Duodenal mucosa (tissue), 2 donors: ENCODE measurements around the gene IRF4.
"Not testable (repeated sequence)": the region's sequence is repeated elsewhere in the genome, so short reads cannot be mapped to it uniquely, and the experiment has no call there.

Source experiments
- H3K27ac ChIP-seq: one replicate; pipeline ENCODE4 v1.7.0; 2013; ENCODE audit warnings: low read depth, low read length
- H3K27me3 ChIP-seq, 2 donors: one replicate each; pipeline ENCODE4 v1.7.0; 2013; ENCODE audit warnings: low read length in 2 of 2, control low read depth in 1 of 2; ENCODE audit not compliant: insufficient read depth in 2 of 2, control insufficient read depth in 1 of 2
- H3K36me3 ChIP-seq, 2 donors: one replicate each; pipeline ENCODE4 v1.7.0; 2013; ENCODE audit warnings: low read length in 2 of 2, control low read depth in 1 of 2; ENCODE audit not compliant: insufficient read depth in 2 of 2, control insufficient read depth in 1 of 2
- H3K4me1 ChIP-seq, 2 donors: one replicate each; pipeline ENCODE4 v1.7.0; 2013; ENCODE audit warnings: low read length in 2 of 2, control low read depth in 1 of 2; ENCODE audit not compliant: insufficient read depth in 2 of 2, control insufficient read depth in 1 of 2
- H3K4me3 ChIP-seq, 2 donors: one replicate each; pipeline ENCODE4 v1.7.0; 2013; ENCODE audit warnings: low read length in 2 of 2, low read depth in 1 of 2
- H3K9ac ChIP-seq, 2 donors: one replicate each; pipeline ENCODE4 v1.7.0; 2013; ENCODE audit warnings: low read length in 2 of 2, low read depth in 1 of 2
- H3K9me3 ChIP-seq, 2 donors: one replicate each; pipeline ENCODE4 v1.7.0; 2013; ENCODE audit warnings: low read length in 2 of 2, control low read depth in 1 of 2; ENCODE audit not compliant: control insufficient read depth in 1 of 2

The IRF4 gene

DNA sequence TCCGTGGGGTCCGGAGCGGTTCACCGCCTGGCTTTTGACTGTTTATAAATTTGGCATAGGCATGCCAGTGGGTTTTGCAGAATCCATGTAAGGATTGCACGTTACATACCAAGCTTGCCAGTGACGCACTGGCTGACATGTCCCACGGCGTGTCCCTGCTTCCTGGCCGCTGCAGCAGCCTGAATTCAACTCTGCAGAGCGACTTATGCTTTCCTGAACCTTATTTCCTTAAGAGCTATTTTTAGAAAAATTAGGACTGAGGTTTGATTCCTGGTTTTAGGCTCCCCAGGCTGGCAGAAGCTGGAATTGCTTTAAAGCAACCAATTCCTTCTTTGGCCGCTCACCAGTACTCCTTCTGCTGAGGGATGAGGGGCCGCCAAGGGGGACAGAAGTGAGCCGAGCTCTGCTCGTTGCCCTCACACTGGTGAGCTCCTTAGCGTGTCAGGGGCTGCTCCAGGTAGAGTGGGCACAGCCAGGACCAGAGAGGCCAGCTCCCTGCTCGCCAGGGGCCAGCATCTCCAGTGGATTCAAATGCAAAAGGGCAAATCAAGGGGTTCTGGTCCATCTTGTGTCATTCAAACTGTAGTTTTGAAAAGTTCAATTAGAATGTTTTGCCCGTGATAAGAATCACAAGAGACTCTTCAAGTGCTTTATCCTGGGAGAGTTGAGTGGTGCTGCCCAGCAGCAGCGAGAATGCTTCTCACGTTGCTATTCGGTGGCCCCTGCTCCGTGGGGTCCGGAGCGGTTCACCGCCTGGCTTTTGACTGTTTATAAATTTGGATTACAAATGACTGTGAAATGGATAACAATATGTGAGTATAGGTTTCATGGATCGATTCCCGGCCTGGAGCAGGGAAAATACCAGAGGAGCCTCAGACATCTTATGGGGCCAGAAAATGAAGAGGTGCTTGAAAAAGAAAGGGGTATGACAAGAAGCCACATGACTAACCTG is 17.5 kb upstream of the IRF4 start:
- no peak overlapping the region for H3K4me3 ChIP-seq
- H3K9ac ChIP-seq, result no peak overlapping the region
- H3K4me1 ChIP-seq, result no peaks in the 10 kb centered on the region
- H3K27ac ChIP-seq, result no peak overlapping the region
- peaks cover 16 to 22% of the 10 kb centered on the region in 2 donors for H3K27me3 ChIP-seq
- no peaks in the 10 kb centered on the region for H3K36me3 ChIP-seq
- H3K9me3 ChIP-seq, result peaks cover 0 to 11% of the 10 kb centered on the region in 2 donors

GRCh38 chr6:374956-375355 is 16.6 kb upstream of the IRF4 start:
- Histone ChIP-seq H3K36me3 (no peaks in the 10 kb centered on the region), H3K9ac (no peak overlapping the region), H3K27ac (no peak overlapping the region), H3K9me3 (peaks cover 0 to 11% of the 10 kb centered on the region in 2 donors), H3K4me1 (no peaks in the 10 kb centered on the region), H3K27me3 (peaks cover 21 to 22% of the 10 kb centered on the region in 2 donors), H3K4me3 (no peak overlapping the region)

DNA sequence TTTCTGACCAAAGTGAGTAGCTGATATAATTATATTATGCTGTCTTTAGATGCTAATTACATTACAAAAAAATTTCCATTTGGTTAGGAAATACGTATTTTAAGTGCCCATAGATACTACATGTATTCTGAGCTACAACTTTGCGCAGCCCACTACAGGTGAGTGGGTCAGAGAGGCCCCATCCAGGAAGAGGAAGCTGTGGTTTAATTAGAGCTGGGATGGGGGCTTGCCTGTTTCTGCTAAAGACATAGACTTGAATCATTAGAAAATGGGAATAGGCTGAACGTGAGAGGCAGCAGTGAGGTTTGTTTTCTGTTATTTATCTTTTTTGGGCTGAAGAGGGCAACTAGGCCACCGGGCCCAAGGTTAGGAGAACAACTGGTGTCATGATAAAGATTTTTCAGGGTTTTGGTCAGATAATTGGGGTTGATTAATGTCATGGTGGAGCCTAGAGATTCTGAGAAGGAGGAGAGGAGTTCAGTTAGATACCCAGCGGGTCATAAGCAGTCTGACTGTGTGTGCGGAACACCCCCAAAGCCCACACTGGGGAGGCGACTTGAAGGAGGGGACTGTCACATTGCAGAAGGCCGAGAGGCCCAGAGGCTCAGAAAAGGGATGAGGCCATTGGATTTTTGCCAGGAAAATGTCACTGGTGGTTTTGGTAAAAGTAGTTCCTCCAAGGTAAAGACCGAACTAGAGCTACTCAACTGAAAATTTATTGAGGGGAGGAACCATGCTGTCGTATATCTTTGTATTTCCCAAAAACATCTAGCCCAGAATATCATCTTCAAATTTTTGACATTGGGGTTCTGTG is 14.5 kb upstream of the IRF4 start:
- H3K36me3 ChIP-seq, result no peaks in the 10 kb centered on the region
- peaks cover 0 to 10% of the 10 kb centered on the region in 2 donors for H3K9me3 ChIP-seq
- H3K4me3 ChIP-seq, result no peak overlapping the region
- H3K9ac ChIP-seq, result no peak overlapping the region
- no peak overlapping the region for H3K27ac ChIP-seq
- peaks cover 22 to 25% of the 10 kb centered on the region in 2 donors for H3K27me3 ChIP-seq
- H3K4me1 ChIP-seq, result no peaks in the 10 kb centered on the region

- H3K36me3 ChIP-seq, H3K4me3 ChIP-seq, H3K9ac ChIP-seq, H3K27ac ChIP-seq, H3K9me3 ChIP-seq, H3K4me1 ChIP-seq: not testable (repeated sequence)
- peaks cover 22 to 25% of the 10 kb centered on the region in 2 donors for H3K27me3 ChIP-seq
Observed at GRCh38 chr6:377641-378020, 13.9 kb upstream of the IRF4 start.

DNA sequence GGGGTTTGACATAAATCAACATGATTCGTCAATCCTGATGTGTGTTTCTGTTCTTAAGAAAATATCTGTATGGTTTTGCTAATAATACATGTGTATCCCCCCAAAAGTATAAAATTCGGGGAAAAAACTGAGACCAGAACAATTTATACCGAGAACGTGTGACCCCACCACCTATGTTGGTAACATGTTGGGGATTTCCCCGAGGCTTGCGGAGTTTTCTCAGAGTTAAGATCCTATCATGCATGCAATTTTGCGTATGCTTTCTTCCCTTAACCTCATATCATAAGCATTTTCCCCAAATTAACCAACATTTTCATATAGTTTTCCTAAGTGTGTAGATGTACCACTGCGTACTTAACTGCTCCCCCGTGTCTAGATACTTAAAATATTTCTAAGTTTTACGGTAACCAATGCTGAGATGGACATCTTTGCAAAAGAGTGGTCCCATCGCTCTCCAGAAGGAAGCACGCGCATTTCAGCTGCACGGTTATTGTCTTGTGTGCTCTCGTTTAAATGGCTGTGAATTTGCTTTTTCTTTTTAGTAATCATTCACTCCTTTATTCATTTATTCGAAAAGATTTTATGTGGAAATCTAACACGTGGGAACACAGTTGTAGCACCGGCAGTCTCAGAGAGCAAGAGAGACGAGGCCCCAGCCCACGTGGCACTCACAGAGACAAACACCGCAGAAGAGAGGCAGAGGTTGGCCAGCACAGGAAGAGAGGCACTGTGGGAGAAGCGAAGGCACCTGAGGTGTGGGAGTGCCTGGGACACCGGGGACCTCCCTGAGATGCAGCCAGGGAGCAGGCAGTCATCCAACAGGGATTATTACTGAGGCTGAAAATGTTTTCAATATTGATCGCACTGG is 13.2 kb upstream of the IRF4 start:
- H3K36me3 ChIP-seq, result no peaks in the 10 kb centered on the region
- no peak overlapping the region for H3K4me3 ChIP-seq
- H3K9me3 ChIP-seq, result peaks cover 0 to 3% of the 10 kb centered on the region in 2 donors
- peaks cover 17 to 20% of the 10 kb centered on the region in 2 donors for H3K27me3 ChIP-seq
- no peak overlapping the region for H3K27ac ChIP-seq
- no peaks in the 10 kb centered on the region for H3K4me1 ChIP-seq
- H3K9ac ChIP-seq, result no peak overlapping the region

GRCh38 chr6:378958-379409 is 12.6 kb upstream of the IRF4 start:
- H3K27ac ChIP-seq, result no peak overlapping the region
- no peak overlapping the region for H3K4me3 ChIP-seq
- no peak overlapping the region for H3K9ac ChIP-seq
- H3K9me3 ChIP-seq, result peaks cover 0 to 3% of the 10 kb centered on the region in 2 donors
- peaks cover 17 to 20% of the 10 kb centered on the region in 2 donors for H3K27me3 ChIP-seq
- H3K36me3 ChIP-seq, result no peaks in the 10 kb centered on the region
- H3K4me1 ChIP-seq, result no peaks in the 10 kb centered on the region

GRCh38 chr6:379410-380181 is 12.0 kb upstream of the IRF4 start:
- H3K9me3 ChIP-seq, result peaks cover 0 to 3% of the 10 kb centered on the region in 2 donors
- H3K4me1 ChIP-seq, result no peaks in the 10 kb centered on the region
- H3K27ac ChIP-seq, result no peak overlapping the region
- H3K27me3 ChIP-seq, result peaks cover 17 to 20% of the 10 kb centered on the region in 2 donors
- H3K4me3 ChIP-seq, result no peak overlapping the region
- H3K36me3 ChIP-seq, result no peaks in the 10 kb centered on the region
- no peak overlapping the region for H3K9ac ChIP-seq

DNA sequence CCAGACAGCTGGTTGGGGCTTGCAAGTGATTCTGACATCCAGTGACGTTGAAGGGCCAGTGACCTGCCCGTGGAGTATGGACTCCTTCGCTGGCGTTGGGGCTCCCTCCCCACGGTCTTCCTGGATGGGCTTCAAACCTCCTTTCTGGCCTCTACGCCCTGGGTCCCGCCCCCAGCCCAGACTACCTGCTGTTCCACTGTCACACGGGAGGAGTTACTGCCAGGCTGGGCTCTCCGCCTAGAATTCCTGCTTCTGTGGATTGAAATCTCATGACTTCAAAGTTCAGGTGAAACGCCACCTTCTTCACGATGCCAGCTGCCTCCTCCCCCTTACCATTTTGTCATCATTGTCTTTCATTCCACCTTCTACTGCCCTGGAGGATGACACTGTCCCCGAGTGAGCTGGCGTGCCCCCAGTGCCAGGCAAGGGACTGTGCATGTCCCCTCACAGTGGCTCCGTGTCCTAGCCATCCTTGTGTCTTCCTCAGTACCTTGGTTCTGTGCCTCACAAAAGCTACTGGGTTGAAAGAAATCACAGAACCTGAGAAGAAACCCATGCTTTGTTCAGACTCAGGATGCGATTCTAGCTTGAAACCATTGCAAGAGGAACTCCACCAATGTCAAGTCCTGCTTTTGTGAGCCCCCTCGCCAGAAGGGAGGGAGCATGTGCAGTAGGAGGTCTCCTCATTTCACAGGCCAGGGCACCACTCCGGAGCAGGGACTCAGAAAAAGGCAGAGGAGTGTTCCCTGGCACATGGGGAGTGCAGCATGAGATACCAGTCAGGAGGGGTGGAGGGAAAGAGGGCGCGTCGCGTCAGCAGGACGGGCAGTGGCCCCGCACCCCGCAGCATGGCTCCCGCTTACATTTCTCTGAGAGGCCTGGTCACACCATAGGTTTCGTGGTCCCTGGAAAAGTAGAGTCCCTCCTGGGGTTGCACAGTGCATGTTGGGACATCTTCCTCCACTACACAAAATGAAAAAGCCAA is 11.0 kb upstream of the IRF4 start:
- Histone ChIP-seq H3K27me3 (peaks cover 17 to 19% of the 10 kb centered on the region in 2 donors), H3K4me1 (no peaks in the 10 kb centered on the region), H3K27ac (no peak overlapping the region), H3K9ac (no peak overlapping the region), H3K9me3 (peaks cover 0 to 3% of the 10 kb centered on the region in 2 donors), H3K36me3 (no peaks in the 10 kb centered on the region), H3K4me3 (no peak overlapping the region)
